ENCODE data around the gene KRTAP10-1. TPM values are rescaled to one million over a fixed set of nuclear protein-coding genes. Genes with fewer than 3 reads are reported as not detected.

The KRTAP10-1 gene
- total RNA-seq, 1 experiment from 2014 or later = not detected

DNA sequence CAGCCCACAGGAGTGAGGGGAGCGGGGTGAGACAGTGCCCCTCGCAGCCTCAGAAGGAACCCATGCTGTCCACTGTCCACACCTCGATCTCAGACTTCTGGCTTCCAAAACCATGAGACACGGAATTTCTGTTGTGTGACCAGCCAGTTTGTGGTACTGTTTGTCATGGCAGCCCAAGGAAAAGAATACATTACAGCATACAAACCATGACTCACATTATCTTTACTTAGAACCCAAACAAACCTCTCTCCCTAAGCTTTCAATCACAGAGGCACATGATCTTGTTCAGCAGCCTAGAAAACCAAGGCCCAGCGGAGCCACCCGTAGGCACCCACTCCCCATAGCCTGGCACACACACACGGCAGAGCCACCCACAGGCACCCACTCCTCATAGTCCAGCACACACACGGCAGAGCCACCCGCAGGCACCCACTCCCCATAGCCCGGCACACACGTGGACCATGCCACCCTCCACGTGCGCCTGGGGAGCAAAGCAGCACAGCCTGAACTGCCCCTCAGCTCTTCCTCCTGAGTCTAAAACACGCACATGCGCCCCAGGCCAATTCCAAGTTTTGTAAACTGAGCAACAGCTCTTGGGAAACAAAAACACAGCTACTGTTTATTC, 33.1 kb upstream of the KRTAP10-1 start:
- Histone ChIP-seq H3K4me3 (ENCODE audit: low read depth, low read length) (no peak overlapping the region), H3K27me3 (replicated peaks; ENCODE audit: control insufficient read depth, insufficient read depth, low read length) (no peaks in the 10 kb centered on the region), H3K4me1 (no peaks in the 10 kb centered on the region), H3K36me3 (ENCODE audit: control insufficient read depth, insufficient read depth, low read length) (no peaks in the 10 kb centered on the region), H3K9me3 (peaks cover 7% of the 10 kb centered on the region; the same call in 1 of the 2 replicates)
- TF ChIP-seq, protein P1, sequence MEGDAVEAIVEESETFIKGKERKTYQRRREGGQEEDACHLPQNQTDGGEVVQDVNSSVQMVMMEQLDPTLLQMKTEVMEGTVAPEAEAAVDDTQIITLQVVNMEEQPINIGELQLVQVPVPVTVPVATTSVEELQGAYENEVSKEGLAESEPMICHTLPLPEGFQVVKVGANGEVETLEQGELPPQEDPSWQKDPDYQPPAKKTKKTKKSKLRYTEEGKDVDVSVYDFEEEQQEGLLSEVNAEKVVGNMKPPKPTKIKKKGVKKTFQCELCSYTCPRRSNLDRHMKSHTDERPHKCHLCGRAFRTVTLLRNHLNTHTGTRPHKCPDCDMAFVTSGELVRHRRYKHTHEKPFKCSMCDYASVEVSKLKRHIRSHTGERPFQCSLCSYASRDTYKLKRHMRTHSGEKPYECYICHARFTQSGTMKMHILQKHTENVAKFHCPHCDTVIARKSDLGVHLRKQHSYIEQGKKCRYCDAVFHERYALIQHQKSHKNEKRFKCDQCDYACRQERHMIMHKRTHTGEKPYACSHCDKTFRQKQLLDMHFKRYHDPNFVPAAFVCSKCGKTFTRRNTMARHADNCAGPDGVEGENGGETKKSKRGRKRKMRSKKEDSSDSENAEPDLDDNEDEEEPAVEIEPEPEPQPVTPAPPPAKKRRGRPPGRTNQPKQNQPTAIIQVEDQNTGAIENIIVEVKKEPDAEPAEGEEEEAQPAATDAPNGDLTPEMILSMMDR (IDR thresholded peaks at IDR 0.05; ENCODE audit: insufficient read depth in 1 of 2, low read depth in 1 of 2, low read length in 1 of 2, severe bottlenecking in 1 of 2, unreplicated experiment in 1 of 2) = no peak
- BruUV-seq (replicated peaks) = no TSS peak
- Mint-ChIP-seq H3K4me1 (ENCODE audit: low read depth, unreplicated experiment) (peaks cover 8% of the 10 kb centered on the region), H3K4me3 (ENCODE audit: unreplicated experiment) (no peak overlapping the region), H3K27ac (ENCODE audit: unreplicated experiment) (no peak overlapping the region), H3K27me3 (ENCODE audit: insufficient read depth, unreplicated experiment) (peaks cover 6% of the 10 kb centered on the region), H3K9me3 (ENCODE audit: unreplicated experiment) (peaks cover 40% of the 10 kb centered on the region), H3K36me3 (ENCODE audit: insufficient read depth, unreplicated experiment) (no peaks in the 10 kb centered on the region)
- no peak for DNase-seq
- ChIA-PET CTCF (no interaction called here), POLR2A (no interaction called here)
- intact Hi-C loops (cut with micrococcal nuclease; ENCODE audit: unreplicated experiment) = no loop called here

GRCh38 chr21:44571844-44572782, 32.1 kb upstream of the KRTAP10-1 start:
- no peak overlapping the region for H3K4me3 Mint-ChIP-seq (ENCODE audit: unreplicated experiment)
- ChIA-PET POLR2A (no interaction called here), CTCF (no interaction called here)
- no peak overlapping the region for H3K4me3 ChIP-seq (ENCODE audit: low read depth, low read length)
- no peaks in the 10 kb centered on the region for H3K36me3 ChIP-seq (ENCODE audit: control insufficient read depth, insufficient read depth, low read length)
- H3K4me1 ChIP-seq = no peaks in the 10 kb centered on the region
- peaks cover 7% of the 10 kb centered on the region; the same call in 1 of the 2 replicates for H3K9me3 ChIP-seq
- TF ChIP-seq, protein P1 (IDR thresholded peaks at IDR 0.05; ENCODE audit: insufficient read depth in 1 of 2, low read depth in 1 of 2, low read length in 1 of 2, severe bottlenecking in 1 of 2, unreplicated experiment in 1 of 2) = no peak
- H3K9me3 Mint-ChIP-seq (ENCODE audit: unreplicated experiment) = peaks cover 31% of the 10 kb centered on the region
- H3K27me3 ChIP-seq (replicated peaks; ENCODE audit: control insufficient read depth, insufficient read depth, low read length) = no peaks in the 10 kb centered on the region
- no peak for DNase-seq
- peaks cover 6% of the 10 kb centered on the region for H3K27me3 Mint-ChIP-seq (ENCODE audit: insufficient read depth, unreplicated experiment)
- H3K36me3 Mint-ChIP-seq (ENCODE audit: insufficient read depth, unreplicated experiment) = no peaks in the 10 kb centered on the region
- H3K27ac Mint-ChIP-seq (ENCODE audit: unreplicated experiment) = no peak overlapping the region
- peaks cover 8% of the 10 kb centered on the region for H3K4me1 Mint-ChIP-seq (ENCODE audit: low read depth, unreplicated experiment)
- no TSS peak for BruUV-seq (replicated peaks)
- intact Hi-C loops (cut with micrococcal nuclease; ENCODE audit: unreplicated experiment) = no loop called here

- no peaks in the 10 kb centered on the region for H3K36me3 Mint-ChIP-seq (ENCODE audit: insufficient read depth, unreplicated experiment)
- peaks cover 7% of the 10 kb centered on the region; the same call in 1 of the 2 replicates for H3K9me3 ChIP-seq
- H3K4me3 Mint-ChIP-seq (ENCODE audit: unreplicated experiment) = no peak overlapping the region
- H3K27me3 ChIP-seq (replicated peaks; ENCODE audit: control insufficient read depth, insufficient read depth, low read length) = no peaks in the 10 kb centered on the region
- peaks cover 8% of the 10 kb centered on the region for H3K4me1 Mint-ChIP-seq (ENCODE audit: low read depth, unreplicated experiment)
- BruUV-seq (replicated peaks) = no TSS peak
- H3K4me3 ChIP-seq (ENCODE audit: low read depth, low read length) = no peak overlapping the region
- H3K4me1 ChIP-seq = no peaks in the 10 kb centered on the region
- ChIA-PET CTCF (no interaction called here), POLR2A (no interaction called here)
- intact Hi-C loops (cut with micrococcal nuclease; ENCODE audit: unreplicated experiment) = no loop called here
- peaks cover 6% of the 10 kb centered on the region for H3K27me3 Mint-ChIP-seq (ENCODE audit: insufficient read depth, unreplicated experiment)
- H3K27ac Mint-ChIP-seq (ENCODE audit: unreplicated experiment) = no peak overlapping the region
- no peak for DNase-seq
- peaks cover 26% of the 10 kb centered on the region for H3K9me3 Mint-ChIP-seq (ENCODE audit: unreplicated experiment)
- no peaks in the 10 kb centered on the region for H3K36me3 ChIP-seq (ENCODE audit: control insufficient read depth, insufficient read depth, low read length)
- TF ChIP-seq, protein P1 (IDR thresholded peaks at IDR 0.05; ENCODE audit: insufficient read depth in 1 of 2, low read depth in 1 of 2, low read length in 1 of 2, severe bottlenecking in 1 of 2, unreplicated experiment in 1 of 2) = no peak
Observed at GRCh38 chr21:44571296-44571695, 31.3 kb upstream of the KRTAP10-1 start.
